ENCODE measurements around the gene ACAA2. TPM values are rescaled to one million over a fixed set of nuclear protein-coding genes. Genes with fewer than 3 reads are reported as not detected.

The ACAA2 gene
- polyA plus RNA-seq, 1 donor (not counting 4 experiments of a cell fraction or from before 2014, with no cell fraction given): 2.3 TPM

DNA sequence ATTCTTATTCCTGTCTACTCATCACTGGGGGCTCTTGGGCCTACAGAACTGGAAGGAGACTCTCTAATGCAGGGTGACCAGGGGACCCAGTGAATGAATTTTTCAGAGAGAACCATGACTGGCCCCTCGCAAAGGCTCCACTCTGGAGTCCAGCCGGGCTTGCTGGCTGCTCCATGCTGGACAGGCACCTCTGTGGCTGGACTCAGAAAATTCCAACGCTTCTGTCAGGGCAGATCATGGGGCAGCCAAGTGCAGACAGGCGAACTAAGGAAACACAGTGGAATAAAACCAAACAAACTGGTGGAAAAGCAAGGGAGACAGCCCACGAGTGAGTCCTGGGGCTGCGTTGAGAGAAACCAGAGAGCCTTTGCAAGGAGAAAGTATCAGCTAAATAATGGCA lies 57.2 kb downstream of the ACAA2 start:
- DNase-seq (ENCODE audit: low read depth, low spot score) (no peak), FAIRE-seq (no peak)
- Histone ChIP-seq H3K36me3 (ENCODE audit: control insufficient read depth in 2 of 2, extremely low read depth in 1 of 2, insufficient read depth in 2 of 2, low read length in 2 of 2) (no peaks in the 10 kb centered on the region), H4K20me1 (ENCODE audit: control insufficient read depth, extremely low read depth, insufficient read depth, low read length) (no peaks in the 10 kb centered on the region), H3K27me3 (ENCODE audit: control insufficient read depth, extremely low read depth, insufficient read depth, low read length) (no peaks in the 10 kb centered on the region), H3K4me1 (ENCODE audit: control insufficient read depth, extremely low read depth, insufficient read depth, low read length) (peaks cover 7% of the 10 kb centered on the region), H2AFZ (ENCODE audit: control insufficient read depth, low read length) (no peak overlapping the region), H3K9me3 (ENCODE audit: control insufficient read depth, low read depth, low read length) (no peaks in the 10 kb centered on the region), H3K4me2 (ENCODE audit: control insufficient read depth, extremely low read depth, insufficient read depth, low read depth, low read length) (no peak overlapping the region), H3K4me3 (ENCODE audit: control insufficient read depth in 2 of 3, extremely low read depth in 1 of 3, insufficient read depth in 2 of 3, low read depth in 1 of 3, low read length in 3 of 3) (no peak overlapping the region), H3K79me2 (ENCODE audit: control insufficient read depth, insufficient read depth, low read length) (no peaks in the 10 kb centered on the region), H3K27ac (ENCODE audit: control insufficient read depth, insufficient read depth, low read length) (no peak overlapping the region), H3K9ac (ENCODE audit: control insufficient read depth, extremely low read depth, insufficient read depth, low read length) (no peak overlapping the region), H3K9me1 (ENCODE audit: control insufficient read depth, extremely low read depth, insufficient read depth, low read length) (no peaks in the 10 kb centered on the region)
- dilution Hi-C loops (cut with MboI; ENCODE audit: extremely low pct_ligation_motif_present, low sequenced_read_pairs): no loop called here
- TF ChIP-seq, protein P1, sequence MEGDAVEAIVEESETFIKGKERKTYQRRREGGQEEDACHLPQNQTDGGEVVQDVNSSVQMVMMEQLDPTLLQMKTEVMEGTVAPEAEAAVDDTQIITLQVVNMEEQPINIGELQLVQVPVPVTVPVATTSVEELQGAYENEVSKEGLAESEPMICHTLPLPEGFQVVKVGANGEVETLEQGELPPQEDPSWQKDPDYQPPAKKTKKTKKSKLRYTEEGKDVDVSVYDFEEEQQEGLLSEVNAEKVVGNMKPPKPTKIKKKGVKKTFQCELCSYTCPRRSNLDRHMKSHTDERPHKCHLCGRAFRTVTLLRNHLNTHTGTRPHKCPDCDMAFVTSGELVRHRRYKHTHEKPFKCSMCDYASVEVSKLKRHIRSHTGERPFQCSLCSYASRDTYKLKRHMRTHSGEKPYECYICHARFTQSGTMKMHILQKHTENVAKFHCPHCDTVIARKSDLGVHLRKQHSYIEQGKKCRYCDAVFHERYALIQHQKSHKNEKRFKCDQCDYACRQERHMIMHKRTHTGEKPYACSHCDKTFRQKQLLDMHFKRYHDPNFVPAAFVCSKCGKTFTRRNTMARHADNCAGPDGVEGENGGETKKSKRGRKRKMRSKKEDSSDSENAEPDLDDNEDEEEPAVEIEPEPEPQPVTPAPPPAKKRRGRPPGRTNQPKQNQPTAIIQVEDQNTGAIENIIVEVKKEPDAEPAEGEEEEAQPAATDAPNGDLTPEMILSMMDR (optimal IDR thresholded peaks at IDR 0.05 in 1 of 3, IDR thresholded peaks at IDR 0.05 in 1 of 3, conservative IDR thresholded peaks at IDR 0.05 in 1 of 3; ENCODE audit: extremely low read depth in 1 of 3, insufficient read depth in 2 of 3, low read length in 3 of 3): no peak
- TF ChIP-seq EZH2 (IDR thresholded peaks at IDR 0.05; ENCODE audit: low read length): no peak

DNA sequence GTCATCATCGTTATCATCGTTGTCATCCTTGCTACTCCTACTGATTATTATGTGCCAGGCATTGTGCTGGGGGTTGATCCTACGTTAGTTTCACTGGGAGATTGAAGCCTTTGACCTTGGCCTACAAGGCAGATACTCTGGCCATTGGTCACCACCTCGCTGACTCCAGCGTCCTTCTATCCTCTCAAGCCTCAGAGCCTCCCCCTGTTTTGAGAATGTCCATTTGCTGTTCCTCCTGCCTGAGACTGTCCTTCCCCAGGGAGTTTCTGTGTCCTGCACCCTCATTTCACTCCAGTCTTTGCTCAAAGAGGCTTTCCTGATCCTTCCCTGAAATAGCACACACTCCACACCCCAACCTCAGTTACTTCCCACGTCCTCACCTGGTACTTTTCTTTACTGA lies 57.8 kb downstream of the ACAA2 start:
- no peak overlapping the region for H3K27ac ChIP-seq (ENCODE audit: control insufficient read depth, insufficient read depth, low read length)
- no peaks in the 10 kb centered on the region for H3K9me1 ChIP-seq (ENCODE audit: control insufficient read depth, extremely low read depth, insufficient read depth, low read length)
- no peaks in the 10 kb centered on the region for H3K27me3 ChIP-seq (ENCODE audit: control insufficient read depth, extremely low read depth, insufficient read depth, low read length)
- H3K36me3 ChIP-seq (ENCODE audit: control insufficient read depth in 2 of 2, extremely low read depth in 1 of 2, insufficient read depth in 2 of 2, low read length in 2 of 2): no peaks in the 10 kb centered on the region
- no peak overlapping the region for H2AFZ ChIP-seq (ENCODE audit: control insufficient read depth, low read length)
- H3K9me3 ChIP-seq (ENCODE audit: control insufficient read depth, low read depth, low read length): no peaks in the 10 kb centered on the region
- H3K79me2 ChIP-seq (ENCODE audit: control insufficient read depth, insufficient read depth, low read length): no peaks in the 10 kb centered on the region
- no peak overlapping the region for H3K9ac ChIP-seq (ENCODE audit: control insufficient read depth, extremely low read depth, insufficient read depth, low read length)
- TF ChIP-seq EZH2 (IDR thresholded peaks at IDR 0.05; ENCODE audit: low read length): no peak
- TF ChIP-seq, protein P1 (optimal IDR thresholded peaks at IDR 0.05 in 1 of 3, IDR thresholded peaks at IDR 0.05 in 1 of 3, conservative IDR thresholded peaks at IDR 0.05 in 1 of 3; ENCODE audit: extremely low read depth in 1 of 3, insufficient read depth in 2 of 3, low read length in 3 of 3): no peak
- dilution Hi-C loops (cut with MboI; ENCODE audit: extremely low pct_ligation_motif_present, low sequenced_read_pairs): no loop called here
- H3K4me3 ChIP-seq (ENCODE audit: control insufficient read depth in 2 of 3, extremely low read depth in 1 of 3, insufficient read depth in 2 of 3, low read depth in 1 of 3, low read length in 3 of 3): no peak overlapping the region
- DNase-seq (ENCODE audit: low read depth, low spot score): no peak
- no peak for FAIRE-seq
- H3K4me1 ChIP-seq (ENCODE audit: control insufficient read depth, extremely low read depth, insufficient read depth, low read length): peaks cover 7% of the 10 kb centered on the region
- no peaks in the 10 kb centered on the region for H4K20me1 ChIP-seq (ENCODE audit: control insufficient read depth, extremely low read depth, insufficient read depth, low read length)
- H3K4me2 ChIP-seq (ENCODE audit: control insufficient read depth, extremely low read depth, insufficient read depth, low read depth, low read length): no peak overlapping the region

Measured in keratinocyte (primary cell).